HG03565 (cell line): Measurements from ENCODE around the gene UAP1L1.
A peak's percentile ranks its signal among the peaks of the same experiment; 100 is the strongest.

ENCODE experiments used
- ATAC-seq: cut with Tn5 transposase; IDR thresholded peaks from one replicate; pipeline ENCODE4 v1.9.1; 2021; ENCODE audit warnings: mild to moderate bottlenecking, moderate library complexity; ENCODE audit not compliant: unreplicated experiment

The UAP1L1 gene

GRCh38 chr9:137071282-137071681, 6.0 kb upstream of the UAP1L1 start:
- no peak for ATAC-seq

GRCh38 chr9:137073992-137074399, 3.3 kb upstream of the UAP1L1 start:
- no peak for ATAC-seq

- no peak for ATAC-seq
These were observed 2.6 kb upstream of the UAP1L1 start for GRCh38 chr9:137074657-137075274.

- no peak for ATAC-seq
These were observed 2.0 kb upstream of the UAP1L1 start for GRCh38 chr9:137075275-137075775.

GRCh38 chr9:137076636-137077009, 694 bp upstream of the UAP1L1 start:
- no peak for ATAC-seq

- peak; percentile 12 for ATAC-seq
These were observed 709 bp downstream of the UAP1L1 start for GRCh38 chr9:137077758-137078693.

- ATAC-seq: no peak
These were observed 1.5 kb downstream of the UAP1L1 start for GRCh38 chr9:137078701-137079400.

- ATAC-seq: no peak
These were observed 2.1 kb downstream of the UAP1L1 start for GRCh38 chr9:137079401-137079787.

GRCh38 chr9:137080260-137081122, 3.2 kb downstream of the UAP1L1 start:
- ATAC-seq: no peak

GRCh38 chr9:137082222-137082924, 5.1 kb downstream of the UAP1L1 start:
- ATAC-seq: no peak

GRCh38 chr9:137082925-137083290, 5.6 kb downstream of the UAP1L1 start:
- ATAC-seq: no peak

- no peak for ATAC-seq
These were observed 6.2 kb downstream of the UAP1L1 start for GRCh38 chr9:137083394-137084004.

- ATAC-seq: no peak
These were observed 7.2 kb downstream of the UAP1L1 start for GRCh38 chr9:137084526-137084925.

- peak; percentile 2 for ATAC-seq
These were observed 8.7 kb downstream of the UAP1L1 start for GRCh38 chr9:137085920-137086530.

GRCh38 chr9:137086531-137087408, 9.5 kb downstream of the UAP1L1 start, which contains the start of gene MAN1B1:
Gene MAN1B1, plus strand, starts transcription at chr9:137086985. Its CDS starts 15 bp downstream, at chr9:137087000.
- ATAC-seq: peak; percentile 74

GRCh38 chr9:137087409-137087925, 10.2 kb downstream of the UAP1L1 start:
- no peak for ATAC-seq

GRCh38 chr9:137088121-137088520, 10.8 kb downstream of the UAP1L1 start:
- no peak for ATAC-seq
